ENCODE measurements around the gene MMP23B.

The MMP23B gene

GRCh38 chr1:1678581-1679380, 46.8 kb downstream of the MMP23B start:
- Histone ChIP-seq H3K4me3 (no peak overlapping the region), H3K27me3 (no peaks in the 10 kb centered on the region), H3K36me3 (peaks cover 0 to 36% (median 9%) of the 10 kb centered on the region in 3 donors), H3K9me3 (no peaks in the 10 kb centered on the region), H3K4me1 (peaks cover 0 to 42% (median 3%) of the 10 kb centered on the region in 4 donors), H3K27ac (no peak overlapping the region)
- DNase-seq: peak in 1 of 2 donors; percentile 48
- intact Hi-C loops (cut with DNase I; ENCODE audit: low total_unique reads): no loop called here
- no peak for TF ChIP-seq CTCF (IDR thresholded peaks at IDR 0.05)

- Histone ChIP-seq H3K4me1 (peaks cover 0 to 49% (median 3%) of the 10 kb centered on the region in 4 donors), H3K36me3 (peaks cover 0 to 23% (median 9%) of the 10 kb centered on the region in 3 donors), H3K4me3 (no peak overlapping the region), H3K27me3 (no peaks in the 10 kb centered on the region), H3K9me3 (no peaks in the 10 kb centered on the region), H3K27ac (no peak overlapping the region)
- intact Hi-C loops (cut with DNase I; ENCODE audit: low total_unique reads): no loop called here
- no peak for TF ChIP-seq CTCF (IDR thresholded peaks at IDR 0.05)
- DNase-seq: peak in 1 of 2 donors; percentile 34
Measured at GRCh38 chr1:1680031-1680911, 48.3 kb downstream of the MMP23B start.

- DNase-seq: peak in 1 of 2 donors; percentile 40
- intact Hi-C loops (cut with DNase I; ENCODE audit: low total_unique reads): no loop called here
- H3K27ac ChIP-seq: no peak overlapping the region
- no peak overlapping the region for H3K4me3 ChIP-seq
- H3K27me3 ChIP-seq: no peaks in the 10 kb centered on the region
- no peaks in the 10 kb centered on the region for H3K9me3 ChIP-seq
- H3K4me1 ChIP-seq: peaks cover 0 to 49% (median 4%) of the 10 kb centered on the region in 4 donors
- H3K36me3 ChIP-seq: peaks cover 0 to 22% (median 9%) of the 10 kb centered on the region in 3 donors
- no peak for TF ChIP-seq CTCF (IDR thresholded peaks at IDR 0.05)
Measured at GRCh38 chr1:1680912-1681273, 48.9 kb downstream of the MMP23B start.

- Histone ChIP-seq H3K27me3 (no peaks in the 10 kb centered on the region), H3K9me3 (no peaks in the 10 kb centered on the region), H3K4me1 (peaks cover 0 to 48% (median 16%) of the 10 kb centered on the region in 4 donors), H3K36me3 (peaks cover 0 to 20% (median 9%) of the 10 kb centered on the region in 3 donors), H3K27ac (no peak overlapping the region), H3K4me3 (no peak overlapping the region)
- DNase-seq: no peak
- intact Hi-C loops (cut with DNase I; ENCODE audit: low total_unique reads): no loop called here
- TF ChIP-seq CTCF (IDR thresholded peaks at IDR 0.05): no peak
Measured at GRCh38 chr1:1683104-1683905, 51.3 kb downstream of the MMP23B start.

All from tibial artery (tissue), 4 donors.